CD14-positive monocyte (primary cell): Measurements from ENCODE around the gene ACD. TPM values are rescaled to one million over a fixed set of nuclear protein-coding genes. Genes with fewer than 3 reads are reported as not detected.

Experiments
- DNase-seq, 3 donors: peaks; one replicate each; pipeline ENCODE4 v3.0.0-alpha.2; 2011 to 2022
- H2AFZ ChIP-seq: 2 replicates; pipeline ENCODE4 v1.6.0; 2012; ENCODE audit warnings: mild to moderate bottlenecking, low read depth, low read length, inconsistent platforms; ENCODE audit not compliant: insufficient read depth, poor library complexity, severe bottlenecking
- H3K27ac ChIP-seq, 2 donors: 1 replicate in 1 of 2; 2 replicates in 1 of 2; pipeline ENCODE4 v1.5.1; 2012 to 2013; ENCODE audit warnings: low read length in 2 of 2, control low read depth in 1 of 2, inconsistent platforms in 1 of 2, low read depth in 1 of 2, mild to moderate bottlenecking in 1 of 2
- H3K27me3 ChIP-seq, 2 donors: one replicate each; pipeline versions ENCODE4 v1.6.0 to v1.6.1; 2011 to 2013; ENCODE audit warnings: low read length in 2 of 2; ENCODE audit not compliant: control insufficient read depth in 2 of 2, insufficient read depth in 2 of 2
- H3K36me3 ChIP-seq, 2 donors: replicated peaks in 1 of 2; 1 replicate in 1 of 2; 2 replicates in 1 of 2; pipeline versions ENCODE4 v1.5.1 to v1.6.1; 2012 to 2013; ENCODE audit warnings: low read length in 2 of 2, control low read depth in 1 of 2, inconsistent platforms in 1 of 2, mild to moderate bottlenecking in 1 of 2; ENCODE audit not compliant: insufficient read depth in 2 of 2, control insufficient read depth in 1 of 2
- H3K4me1 ChIP-seq, 2 donors: 1 replicate in 1 of 2; 2 replicates in 1 of 2; pipeline versions ENCODE4 v1.5.1 to v1.6.1; 2012 to 2013; ENCODE audit warnings: low read length in 2 of 2, control low read depth in 1 of 2, inconsistent platforms in 1 of 2, mild to moderate bottlenecking in 1 of 2, moderate library complexity in 1 of 2; ENCODE audit not compliant: insufficient read depth in 2 of 2, control insufficient read depth in 1 of 2
- H3K4me2 ChIP-seq: replicated peaks from 2 replicates; pipeline ENCODE3; 2012; ENCODE audit warnings: low read length, moderate library complexity, mild to moderate bottlenecking; ENCODE audit not compliant: poor library complexity, severe bottlenecking; ENCODE audit errors: extremely low read depth
- H3K4me3 ChIP-seq, 3 experiments: fragments of 200-600 bp in 1 of 3; sonication (generic) in 1 of 3; replicated peaks in 1 of 3; 1 replicate in 2 of 3; 2 replicates in 1 of 3; pipeline ENCODE4 v1.5.1; 2011 to 2013; ENCODE audit warnings: low read length in 3 of 3, mild to moderate bottlenecking in 3 of 3, control low read depth in 2 of 3, low read depth in 2 of 3, inconsistent platforms in 1 of 3, moderate library complexity in 1 of 3
- H3K79me2 ChIP-seq: 2 replicates; pipeline ENCODE4 v1.6.0; 2012; ENCODE audit warnings: mild to moderate bottlenecking, control low read depth, inconsistent platforms, low read length, moderate library complexity; ENCODE audit not compliant: insufficient read depth
- H3K9ac ChIP-seq: 2 replicates; pipeline ENCODE4 v1.6.0; 2017; ENCODE audit warnings: low read length, mild to moderate bottlenecking; ENCODE audit not compliant: insufficient read depth, poor library complexity, severe bottlenecking
- H3K9me3 ChIP-seq, 2 donors: replicated peaks in 1 of 2; 1 replicate in 1 of 2; 2 replicates in 1 of 2; pipeline versions ENCODE4 v1.5.1 to v1.6.1; 2012 to 2013; ENCODE audit warnings: low read length in 2 of 2, control low read depth in 1 of 2; ENCODE audit not compliant: control insufficient read depth in 1 of 2, insufficient read depth in 1 of 2
- H4K20me1 ChIP-seq: 2 replicates; pipeline ENCODE4 v1.6.0; 2012; ENCODE audit warnings: mild to moderate bottlenecking, low read length, control low read depth, moderate library complexity; ENCODE audit not compliant: insufficient read depth
- H3K27ac Mint-ChIP-seq, 7 donors: one replicate each; pipeline ENCODE4 v1.8.0; 2020; ENCODE audit warnings: mild to moderate bottlenecking in 7 of 7, mixed read lengths in 7 of 7, moderate library complexity in 6 of 7, inconsistent platforms in 2 of 7
- H3K27me3 Mint-ChIP-seq, 3 donors: one replicate each; pipeline ENCODE4 v1.8.0; 2021 to 2022; ENCODE audit warnings: low read depth in 3 of 3, mild to moderate bottlenecking in 3 of 3, mixed read lengths in 3 of 3, moderate library complexity in 3 of 3, inconsistent platforms in 1 of 3
- H3K36me3 Mint-ChIP-seq, 2 donors: one replicate each; pipeline ENCODE4 v1.8.0; 2020; ENCODE audit warnings: mixed read lengths in 2 of 2, inconsistent platforms in 1 of 2, mild to moderate bottlenecking in 1 of 2
- H3K4me1 Mint-ChIP-seq: one replicate; pipeline ENCODE4 v1.8.0; 2020; ENCODE audit warnings: mild to moderate bottlenecking, mixed read lengths
- H3K4me3 Mint-ChIP-seq, 2 donors: one replicate each; pipeline ENCODE4 v1.8.0; 2020; ENCODE audit warnings: mild to moderate bottlenecking in 2 of 2, mixed read lengths in 2 of 2, moderate library complexity in 1 of 2
- H3K9me3 Mint-ChIP-seq, 7 donors: one replicate each; pipeline ENCODE4 v1.8.0; 2020 to 2022; ENCODE audit warnings: mixed read lengths in 7 of 7, mild to moderate bottlenecking in 6 of 7, moderate library complexity in 6 of 7, inconsistent platforms in 2 of 7
- CTCF ChIP-seq: fragments of 200-600 bp; IDR thresholded peaks from one replicate; pipeline ENCODE4 v1.8.0; 2022; ENCODE audit warnings: antibody characterized with exemption, mild to moderate bottlenecking
- WGBS: methylation state at CpG from one replicate; pipeline ENCODE4 v1.1.5; 2013; ENCODE audit warnings: missing lambda C conversion rate; ENCODE audit not compliant: insufficient coverage; 5-methylcytosine and 5-hydroxymethylcytosine counted together
- intact Hi-C, 2 donors: fragments of 100-400 bp; cut with micrococcal nuclease; formaldehyde crosslinking; loops; one replicate each; pipeline versions ENCODE4 v1.15.0 to v1.15.1; 2023
- polyA plus RNA-seq, 3 donors: library from polyadenylated mRNA; depleted of rRNA in 1 of 3; unstranded in 2 of 3; stranded (reverse) in 1 of 3; fragments of 300-500 nt in 2 of 3; fragments of >200 nt in 1 of 3; fragmentation: Illumina TruSeq in 2 of 3; gene quantifications; 1 replicate in 2 of 3; 2 replicates in 1 of 3; pipeline ENCODE4 v1.2.3, GENCODE V29; 2012 to 2021

The ACD gene
- polyA plus RNA-seq, 3 donors: 11.8 to 26.0 (median 14.9) TPM

GRCh38 chr16:67655363-67655762, 4.7 kb downstream of the ACD start:
- no peak overlapping the region for H3K27ac ChIP-seq
- WGBS: 94% methylated on average over 4 of the region's 4 CpGs
- peaks cover 7 to 14% of the 10 kb centered on the region in 2 donors for H3K36me3 Mint-ChIP-seq

DNA sequence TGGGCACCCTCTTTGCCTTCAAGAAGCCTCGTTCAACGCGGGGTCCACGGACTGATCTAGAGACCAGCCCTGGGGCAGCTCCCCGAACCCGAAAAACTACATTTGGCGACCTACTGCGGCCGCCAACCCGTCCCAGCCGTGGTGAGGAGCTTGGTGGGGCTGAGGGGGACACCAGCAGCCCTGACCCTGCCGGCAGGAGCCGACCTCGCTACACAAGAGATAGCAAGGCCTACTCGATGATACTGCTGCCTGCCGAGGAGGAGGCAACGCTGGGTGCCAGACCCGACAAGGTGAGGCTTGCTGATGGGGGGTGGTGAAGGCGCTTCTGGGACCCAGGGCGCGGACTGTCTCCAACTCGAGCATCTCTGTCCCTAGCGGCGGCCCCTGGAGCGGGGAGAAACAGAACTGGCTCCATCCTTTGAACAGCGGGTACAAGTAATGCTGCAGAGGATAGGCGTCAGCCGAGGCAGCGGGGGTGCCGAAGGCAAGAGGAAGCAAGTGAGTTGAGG, 5.6 kb downstream of the ACD start:
- 95% methylated on average over 26 of the region's 30 CpGs for WGBS
- Mint-ChIP-seq H3K4me3 (no peak overlapping the region), H3K27ac (no peak overlapping the region), H3K27me3 (peaks cover 2 to 5% (median 5%) of the 10 kb centered on the region in 3 donors), H3K4me1 (peaks cover 9% of the 10 kb centered on the region), H3K9me3 (no peaks in the 10 kb centered on the region), H3K36me3 (peaks cover 7 to 14% of the 10 kb centered on the region in 2 donors)
- TF ChIP-seq CTCF: no peak
- Histone ChIP-seq H2AFZ (no peak overlapping the region), H3K9me3 (no peaks in the 10 kb centered on the region), H3K9ac (no peak overlapping the region), H3K4me2 (no peak overlapping the region), H4K20me1 (no peaks in the 10 kb centered on the region), H3K79me2 (peaks cover 5% of the 10 kb centered on the region), H3K4me3 (no peak overlapping the region), H3K4me1 (peaks cover 8 to 11% of the 10 kb centered on the region in 2 donors), H3K27ac (no peak overlapping the region), H3K27me3 (no peaks in the 10 kb centered on the region), H3K36me3 (peaks cover 0 to 4% of the 10 kb centered on the region in 2 donors)
- DNase-seq: peak in 1 of 3 donors; percentile 4
- intact Hi-C loops: no loop called here

More at GRCh38 chr16:67655363-67655762, 4.7 kb downstream of the ACD start:
- H3K4me3 ChIP-seq: no peak overlapping the region
- no peak for DNase-seq
- no peaks in the 10 kb centered on the region for H4K20me1 ChIP-seq
- no peaks in the 10 kb centered on the region for H3K9me3 ChIP-seq
- peaks cover 2 to 5% (median 3%) of the 10 kb centered on the region in 3 donors for H3K27me3 Mint-ChIP-seq
- peaks cover 8% of the 10 kb centered on the region for H3K79me2 ChIP-seq
- no peak overlapping the region for H3K4me2 ChIP-seq
- H3K4me1 ChIP-seq: peaks cover 11 to 16% of the 10 kb centered on the region in 2 donors
- no peaks in the 10 kb centered on the region for H3K27me3 ChIP-seq
- intact Hi-C loops: loop anchor here in 1 of 2 donors (5.0 kb wide), 1 partner anchor 108 kb away; no protein-coding TSS in a partner anchor
- peaks cover 12% of the 10 kb centered on the region for H3K4me1 Mint-ChIP-seq
- H3K4me3 Mint-ChIP-seq: no peak overlapping the region
- H2AFZ ChIP-seq: no peak overlapping the region
- H3K36me3 ChIP-seq: peaks cover 0 to 4% of the 10 kb centered on the region in 2 donors
- H3K9me3 Mint-ChIP-seq: no peaks in the 10 kb centered on the region
- H3K9ac ChIP-seq: no peak overlapping the region
- no peak for TF ChIP-seq CTCF
- H3K27ac Mint-ChIP-seq: no peak overlapping the region
